ENCODE results near the gene CNTNAP5. TPM values are rescaled to one million over a fixed set of nuclear protein-coding genes. Genes with fewer than 3 reads are reported as not detected.
A peak's percentile ranks its signal among the peaks of the same experiment; 100 is the strongest.

The CNTNAP5 gene
- total and polyA plus RNA-seq, 2 experiments from 2014 or later: 0.03 TPM; not detected in 1

DNA sequence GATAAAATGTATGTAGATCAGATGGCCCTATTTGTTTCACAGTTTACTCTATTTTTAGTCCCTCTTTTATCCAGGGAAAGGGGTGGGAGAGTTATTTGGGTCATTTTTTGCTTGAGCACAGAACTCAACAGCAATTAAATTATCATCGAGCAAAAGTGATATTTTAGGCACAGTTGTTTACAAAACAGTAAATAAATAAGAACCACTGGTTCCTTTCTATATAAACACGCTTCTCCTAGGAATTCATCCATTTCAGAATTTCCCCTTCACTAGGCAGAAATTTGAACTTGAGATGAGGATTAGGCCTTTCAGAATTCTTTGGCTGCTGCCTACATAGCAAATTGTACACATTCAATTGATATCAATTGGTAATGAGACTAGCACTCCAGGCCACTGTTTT is 812.4 kb downstream of the CNTNAP5 start:
- no peaks in the 10 kb centered on the region for H3K36me3 ChIP-seq
- H3K27ac ChIP-seq: no peak overlapping the region
- H3K4me3 ChIP-seq: no peak overlapping the region
- H3K27me3 ChIP-seq: no peaks in the 10 kb centered on the region
- no peaks in the 10 kb centered on the region for H3K4me1 ChIP-seq (ENCODE audit: low read depth)
- no peak for DNase-seq (ENCODE audit: low read depth in 1 of 2, low spot score in 1 of 2)
- TF ChIP-seq, protein P1, sequence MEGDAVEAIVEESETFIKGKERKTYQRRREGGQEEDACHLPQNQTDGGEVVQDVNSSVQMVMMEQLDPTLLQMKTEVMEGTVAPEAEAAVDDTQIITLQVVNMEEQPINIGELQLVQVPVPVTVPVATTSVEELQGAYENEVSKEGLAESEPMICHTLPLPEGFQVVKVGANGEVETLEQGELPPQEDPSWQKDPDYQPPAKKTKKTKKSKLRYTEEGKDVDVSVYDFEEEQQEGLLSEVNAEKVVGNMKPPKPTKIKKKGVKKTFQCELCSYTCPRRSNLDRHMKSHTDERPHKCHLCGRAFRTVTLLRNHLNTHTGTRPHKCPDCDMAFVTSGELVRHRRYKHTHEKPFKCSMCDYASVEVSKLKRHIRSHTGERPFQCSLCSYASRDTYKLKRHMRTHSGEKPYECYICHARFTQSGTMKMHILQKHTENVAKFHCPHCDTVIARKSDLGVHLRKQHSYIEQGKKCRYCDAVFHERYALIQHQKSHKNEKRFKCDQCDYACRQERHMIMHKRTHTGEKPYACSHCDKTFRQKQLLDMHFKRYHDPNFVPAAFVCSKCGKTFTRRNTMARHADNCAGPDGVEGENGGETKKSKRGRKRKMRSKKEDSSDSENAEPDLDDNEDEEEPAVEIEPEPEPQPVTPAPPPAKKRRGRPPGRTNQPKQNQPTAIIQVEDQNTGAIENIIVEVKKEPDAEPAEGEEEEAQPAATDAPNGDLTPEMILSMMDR (IDR thresholded peaks at IDR 0.05; ENCODE audit: low read depth, low read length): no peak
- no peaks in the 10 kb centered on the region for H3K9me3 ChIP-seq (ENCODE audit: low read depth)

GRCh38 chr2:124838406-124838805 is 813.3 kb downstream of the CNTNAP5 start:
- Histone ChIP-seq H3K4me3 (no peak overlapping the region), H3K4me1 (ENCODE audit: low read depth) (no peaks in the 10 kb centered on the region), H3K27me3 (no peaks in the 10 kb centered on the region), H3K9me3 (ENCODE audit: low read depth) (no peaks in the 10 kb centered on the region), H3K36me3 (no peaks in the 10 kb centered on the region), H3K27ac (no peak overlapping the region)
- DNase-seq (ENCODE audit: low read depth in 1 of 2, low spot score in 1 of 2): peak in 1 of 2 donors; percentile 86
- TF ChIP-seq, protein P1 (IDR thresholded peaks at IDR 0.05; ENCODE audit: low read depth, low read length): no peak

GRCh38 chr2:124867247-124867646 is 842.2 kb downstream of the CNTNAP5 start:
- DNase-seq (ENCODE audit: low read depth in 1 of 2, low spot score in 1 of 2): no peak
- Histone ChIP-seq H3K4me1 (ENCODE audit: low read depth) (peaks cover 4% of the 10 kb centered on the region), H3K27me3 (no peaks in the 10 kb centered on the region), H3K4me3 (no peak overlapping the region), H3K36me3 (no peaks in the 10 kb centered on the region), H3K9me3 (ENCODE audit: low read depth) (no peaks in the 10 kb centered on the region), H3K27ac (no peak overlapping the region)
- TF ChIP-seq, protein P1 (IDR thresholded peaks at IDR 0.05; ENCODE audit: low read depth, low read length): no peak

GRCh38 chr2:124874219-124874618 is 849.1 kb downstream of the CNTNAP5 start:
- Histone ChIP-seq H3K27me3 (no peaks in the 10 kb centered on the region), H3K4me3 (no peak overlapping the region), H3K4me1 (ENCODE audit: low read depth) (peaks cover 4% of the 10 kb centered on the region), H3K36me3 (no peaks in the 10 kb centered on the region), H3K27ac (no peak overlapping the region), H3K9me3 (ENCODE audit: low read depth) (no peaks in the 10 kb centered on the region)
- TF ChIP-seq, protein P1 (IDR thresholded peaks at IDR 0.05; ENCODE audit: low read depth, low read length): no peak
- DNase-seq (ENCODE audit: low read depth in 1 of 2, low spot score in 1 of 2): peak in 1 of 2 donors; percentile 46

DNA sequence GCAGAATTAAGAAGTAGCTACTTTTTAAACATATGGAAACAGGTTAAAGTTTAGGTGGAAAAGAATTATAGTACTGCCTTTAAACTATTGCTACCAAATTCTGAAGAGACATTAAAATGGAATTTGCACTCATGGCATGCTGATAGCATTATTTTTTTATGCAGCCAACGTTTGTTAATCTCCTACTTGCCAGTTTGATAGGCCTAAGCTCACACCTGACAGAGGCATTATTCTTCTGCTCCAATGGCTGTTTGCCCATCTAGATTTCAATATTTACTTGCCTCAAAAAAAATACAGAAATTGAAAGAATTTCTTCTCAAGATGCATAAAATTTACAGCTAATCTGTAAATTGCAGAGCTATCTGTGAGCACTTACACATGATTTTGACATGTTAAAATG is 849.6 kb downstream of the CNTNAP5 start:
- TF ChIP-seq, protein P1 (IDR thresholded peaks at IDR 0.05; ENCODE audit: low read depth, low read length): no peak
- Histone ChIP-seq H3K9me3 (ENCODE audit: low read depth) (no peaks in the 10 kb centered on the region), H3K4me3 (no peak overlapping the region), H3K4me1 (ENCODE audit: low read depth) (peaks cover 4% of the 10 kb centered on the region), H3K27me3 (no peaks in the 10 kb centered on the region), H3K36me3 (no peaks in the 10 kb centered on the region), H3K27ac (no peak overlapping the region)
- DNase-seq (ENCODE audit: low read depth in 1 of 2, low spot score in 1 of 2): no peak
